RWPE2 (cell line): ENCODE results near the gene SAE1.

Source experiments
- ATAC-seq: fragments of 200-7000 bp; cut with Tn5 transposase; 3 replicates; pipeline ENCODE4 v1.9.1; 2021; ENCODE audit warnings: low read depth
- DNase-seq: peaks from one replicate; pipeline ENCODE4 v3.0.0-alpha.2; 2020; ENCODE audit warnings: low spot score
- H3K27ac ChIP-seq: fragments of 450-650 bp; 2 replicates; pipeline ENCODE4 v1.5.1; 2017; ENCODE audit warnings: mild to moderate bottlenecking; ENCODE audit not compliant: poor library complexity, severe bottlenecking
- H3K27me3 ChIP-seq: fragments of 250-450 bp; sonication (Bioruptor Pico); 2 replicates; pipeline ENCODE4 v1.5.1; 2021; ENCODE audit warnings: mild to moderate bottlenecking, moderate library complexity; ENCODE audit not compliant: insufficient read depth, poor library complexity, severe bottlenecking
- H3K36me3 ChIP-seq: fragments of 250-450 bp; sonication (Bioruptor Pico); 2 replicates; pipeline ENCODE4 v1.5.1; 2020; ENCODE audit warnings: low read depth, mild to moderate bottlenecking, moderate library complexity
- H3K4me1 ChIP-seq: fragments of 250-450 bp; sonication (Bioruptor Pico); 2 replicates; pipeline ENCODE4 v1.5.1; 2021; ENCODE audit warnings: mild to moderate bottlenecking, moderate library complexity; ENCODE audit not compliant: insufficient read depth, poor library complexity, severe bottlenecking
- H3K4me3 ChIP-seq: fragments of 250-450 bp; sonication (Bioruptor Pico); 2 replicates; pipeline ENCODE4 v1.5.1; 2021; ENCODE audit warnings: mild to moderate bottlenecking, moderate library complexity; ENCODE audit not compliant: severe bottlenecking
- H3K9me3 ChIP-seq: fragments of 250-450 bp; sonication (Bioruptor Pico); 2 replicates; pipeline ENCODE4 v1.5.1; 2021; ENCODE audit warnings: mild to moderate bottlenecking, moderate library complexity; ENCODE audit not compliant: severe bottlenecking
- TF ChIP-seq, protein P1 (sequence below): fragments of 450-650 bp; IDR thresholded peaks from one replicate; pipeline ENCODE4 v1.5.1; 2017; ENCODE audit warnings: mild to moderate bottlenecking, moderate library complexity; ENCODE audit not compliant: poor library complexity, severe bottlenecking

SAE1 gene

DNA sequence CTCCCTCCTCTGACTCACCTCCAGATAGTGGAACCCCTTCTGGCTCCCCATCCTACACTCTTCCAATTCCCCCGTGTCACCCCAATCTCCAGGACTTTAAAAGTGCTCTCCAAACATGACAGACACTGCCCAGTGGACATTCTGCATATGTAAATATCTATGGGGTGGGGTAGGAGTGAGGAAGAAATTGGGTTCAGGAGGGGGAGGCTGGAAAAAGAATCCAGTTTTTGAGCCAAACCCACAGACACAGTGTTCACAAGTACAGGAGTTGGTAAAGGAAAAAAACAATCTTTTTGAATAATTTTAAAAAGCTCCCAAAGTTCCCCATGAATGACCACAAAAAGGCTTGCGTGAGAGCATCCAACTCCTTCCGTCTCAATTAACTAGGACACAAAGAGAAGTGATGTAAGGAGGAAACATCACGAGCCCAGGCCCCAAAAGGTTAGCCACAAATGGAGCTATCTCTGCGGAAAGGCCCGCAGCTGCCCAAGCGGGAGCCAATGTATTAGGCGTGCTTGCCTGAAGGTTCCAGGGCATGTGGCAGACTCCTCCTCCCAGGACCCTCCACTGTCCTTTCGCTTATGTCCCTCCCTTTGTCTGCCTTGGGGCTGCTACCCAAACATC is 35.0 kb upstream of the SAE1 start:
- DNase-seq (no peak), ATAC-seq (no peak)
- Histone ChIP-seq H3K9me3 (no peaks in the 10 kb centered on the region), H3K27me3 (no peaks in the 10 kb centered on the region), H3K4me3 (no peak overlapping the region), H3K36me3 (peaks cover 59% of the 10 kb centered on the region), H3K27ac (peak overlapping the region; percentile 15), H3K4me1 (peaks cover 15% of the 10 kb centered on the region)
- TF ChIP-seq, protein P1, sequence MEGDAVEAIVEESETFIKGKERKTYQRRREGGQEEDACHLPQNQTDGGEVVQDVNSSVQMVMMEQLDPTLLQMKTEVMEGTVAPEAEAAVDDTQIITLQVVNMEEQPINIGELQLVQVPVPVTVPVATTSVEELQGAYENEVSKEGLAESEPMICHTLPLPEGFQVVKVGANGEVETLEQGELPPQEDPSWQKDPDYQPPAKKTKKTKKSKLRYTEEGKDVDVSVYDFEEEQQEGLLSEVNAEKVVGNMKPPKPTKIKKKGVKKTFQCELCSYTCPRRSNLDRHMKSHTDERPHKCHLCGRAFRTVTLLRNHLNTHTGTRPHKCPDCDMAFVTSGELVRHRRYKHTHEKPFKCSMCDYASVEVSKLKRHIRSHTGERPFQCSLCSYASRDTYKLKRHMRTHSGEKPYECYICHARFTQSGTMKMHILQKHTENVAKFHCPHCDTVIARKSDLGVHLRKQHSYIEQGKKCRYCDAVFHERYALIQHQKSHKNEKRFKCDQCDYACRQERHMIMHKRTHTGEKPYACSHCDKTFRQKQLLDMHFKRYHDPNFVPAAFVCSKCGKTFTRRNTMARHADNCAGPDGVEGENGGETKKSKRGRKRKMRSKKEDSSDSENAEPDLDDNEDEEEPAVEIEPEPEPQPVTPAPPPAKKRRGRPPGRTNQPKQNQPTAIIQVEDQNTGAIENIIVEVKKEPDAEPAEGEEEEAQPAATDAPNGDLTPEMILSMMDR, result no peak

DNA sequence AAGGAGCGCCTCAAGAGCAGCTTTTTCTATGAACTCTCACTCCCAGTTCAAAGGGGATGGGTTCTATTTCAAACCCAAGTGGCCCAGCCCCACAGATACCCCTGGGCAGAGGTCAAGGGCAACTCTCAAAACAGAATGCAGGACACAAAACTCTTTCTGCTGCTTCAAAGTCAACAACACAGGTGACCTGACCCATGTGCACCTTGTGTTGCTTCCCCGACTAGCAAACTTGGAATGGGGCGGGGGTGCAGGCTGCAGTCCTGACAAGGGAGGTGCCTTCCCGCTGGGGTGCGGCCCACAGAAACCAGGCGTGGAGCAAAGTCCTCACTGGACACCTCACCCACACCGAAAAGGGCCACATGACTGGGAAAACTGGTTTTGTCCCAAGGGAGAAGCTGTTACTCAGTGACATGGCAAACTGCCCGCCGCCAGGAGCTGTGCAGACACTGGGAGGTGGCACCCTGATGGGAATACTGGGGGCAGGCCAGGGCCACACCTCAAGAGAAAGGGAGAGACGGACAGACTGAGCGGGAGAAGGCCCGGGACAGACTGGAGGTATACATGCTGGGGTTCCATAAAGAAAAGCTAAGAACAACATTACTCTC is 34.4 kb upstream of the SAE1 start:
- no peaks in the 10 kb centered on the region for H3K9me3 ChIP-seq
- H3K27me3 ChIP-seq, result no peaks in the 10 kb centered on the region
- DNase-seq, result no peak
- H3K36me3 ChIP-seq, result peaks cover 53% of the 10 kb centered on the region
- TF ChIP-seq, protein P1, result no peak
- H3K4me1 ChIP-seq, result peaks cover 15% of the 10 kb centered on the region
- H3K4me3 ChIP-seq, result no peak overlapping the region
- peak; percentile 71 for ATAC-seq
- peak overlapping the region; percentile 15 for H3K27ac ChIP-seq

DNA sequence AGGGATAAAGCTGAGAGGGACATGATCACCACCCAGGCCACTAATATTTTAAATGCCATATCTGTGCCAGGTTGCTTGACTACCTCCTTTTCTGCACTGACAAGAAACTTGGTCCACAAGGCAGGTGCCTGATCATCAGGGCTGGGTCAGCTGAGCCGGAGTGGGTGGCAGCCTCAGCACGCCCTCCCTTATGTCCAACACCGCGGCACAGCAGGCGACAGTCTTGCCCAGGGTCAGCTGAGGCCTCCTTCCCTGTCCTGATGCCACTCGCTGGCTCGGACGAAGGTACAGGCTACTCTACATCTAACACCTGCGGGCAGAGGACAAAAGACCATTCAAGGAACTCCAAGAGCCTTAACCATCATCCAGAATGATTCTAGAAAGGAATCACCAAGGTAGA is 33.9 kb upstream of the SAE1 start:
- Histone ChIP-seq H3K4me3 (no peak overlapping the region), H3K27ac (peak overlapping the region; percentile 15), H3K27me3 (no peaks in the 10 kb centered on the region), H3K4me1 (peaks cover 15% of the 10 kb centered on the region), H3K9me3 (no peaks in the 10 kb centered on the region), H3K36me3 (peaks cover 50% of the 10 kb centered on the region)
- no peak for DNase-seq
- no peak for ATAC-seq
- TF ChIP-seq, protein P1, result no peak

DNA sequence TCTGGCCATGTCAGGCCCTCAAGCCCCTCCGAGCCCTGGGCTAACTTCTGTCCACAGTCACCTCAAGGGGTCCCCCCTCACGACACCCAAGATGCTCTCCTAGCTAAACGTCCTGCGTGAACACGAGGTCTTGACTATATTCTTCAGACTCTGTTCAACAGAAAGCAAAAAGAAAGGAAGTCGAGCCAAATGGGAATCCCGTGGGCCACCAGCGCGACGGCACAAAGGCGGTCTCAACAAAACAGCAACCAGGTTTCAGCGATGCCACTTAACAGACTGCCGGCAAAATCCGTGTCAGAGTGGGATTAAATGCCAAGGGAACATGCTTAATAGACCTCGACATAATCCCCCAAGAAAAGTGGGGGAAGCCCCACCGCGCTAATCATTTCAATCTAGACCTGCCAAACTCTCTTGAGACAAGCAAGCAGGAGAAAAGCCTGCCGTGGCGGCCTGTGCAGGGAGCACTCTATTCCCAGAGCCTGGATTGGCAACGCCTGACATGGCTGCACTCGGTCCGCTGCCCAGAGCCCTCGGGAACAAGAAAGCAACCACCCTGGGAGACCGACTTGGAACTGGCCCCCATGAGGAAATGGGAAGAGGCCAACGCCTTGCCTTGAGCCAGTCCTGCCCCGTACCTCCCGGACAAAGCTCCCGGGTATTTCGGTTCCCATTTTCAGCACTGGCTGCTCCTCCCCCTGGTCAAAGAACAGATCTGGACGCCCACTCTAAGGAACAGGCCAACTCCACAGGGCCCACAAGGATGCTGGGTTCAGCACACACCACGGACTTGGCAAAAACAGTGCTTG is 33.0 kb upstream of the SAE1 start:
- no peaks in the 10 kb centered on the region for H3K9me3 ChIP-seq
- no peak overlapping the region for H3K4me3 ChIP-seq
- DNase-seq, result no peak
- ATAC-seq, result no peak
- no peak overlapping the region for H3K27ac ChIP-seq
- H3K4me1 ChIP-seq, result peaks cover 15% of the 10 kb centered on the region
- TF ChIP-seq, protein P1, result no peak
- no peaks in the 10 kb centered on the region for H3K27me3 ChIP-seq
- H3K36me3 ChIP-seq, result peaks cover 41% of the 10 kb centered on the region

DNA sequence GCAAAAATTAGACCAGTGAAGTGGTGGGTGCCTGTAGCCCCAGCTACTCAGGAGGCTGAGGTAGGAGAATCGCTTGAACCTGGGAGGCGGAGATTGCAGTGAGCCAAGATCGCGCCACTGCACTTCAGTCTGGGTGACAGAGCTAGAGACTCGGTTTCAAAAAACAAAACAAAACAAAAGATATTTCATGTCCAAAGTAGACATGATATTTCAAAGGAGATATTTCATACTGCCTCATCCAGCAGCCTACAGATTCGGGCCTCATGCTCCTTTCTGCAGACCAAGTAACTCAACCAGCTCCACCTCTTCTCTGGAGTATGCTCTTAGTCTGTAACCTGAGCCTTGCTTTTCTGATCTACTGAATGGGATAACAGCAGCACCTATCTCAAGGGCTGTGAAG is 32.0 kb upstream of the SAE1 start:
- Histone ChIP-seq H3K27me3 (no peaks in the 10 kb centered on the region), H3K36me3 (peaks cover 34% of the 10 kb centered on the region), H3K4me1 (peaks cover 15% of the 10 kb centered on the region), H3K27ac (no peak overlapping the region), H3K9me3 (no peaks in the 10 kb centered on the region), H3K4me3 (no peak overlapping the region)
- TF ChIP-seq, protein P1, result no peak
- no peak for DNase-seq
- no peak for ATAC-seq
